H9 (cell line): ENCODE measurements around the gene HSD11B1. TPM values are rescaled to one million over a fixed set of nuclear protein-coding genes. Genes with fewer than 3 reads are reported as not detected.

Source experiments
- DNase-seq: peaks from one replicate; pipeline ENCODE4 v3.0.0-alpha.2; 2017
- H2AFZ ChIP-seq: one replicate; pipeline ENCODE4 v1.6.1; 2013; ENCODE audit warnings: mild to moderate bottlenecking, low read length, control low read depth, moderate library complexity
- H2AK5ac ChIP-seq: 2 replicates; pipeline ENCODE4 v1.6.1; 2013; ENCODE audit warnings: low read length, control low read depth, mixed read lengths; ENCODE audit not compliant: insufficient read length
- H2BK120ac ChIP-seq: one replicate; pipeline ENCODE4 v1.6.1; 2013; ENCODE audit warnings: low read depth, mild to moderate bottlenecking, low read length, control low read depth, inconsistent platforms; ENCODE audit not compliant: poor library complexity, severe bottlenecking
- H2BK12ac ChIP-seq: 2 replicates; pipeline ENCODE4 v1.6.1; 2013; ENCODE audit warnings: low read length, control low read depth, mixed read lengths, low read depth; ENCODE audit not compliant: insufficient read length
- H2BK15ac ChIP-seq: 2 replicates; pipeline ENCODE4 v1.6.1; 2013; ENCODE audit warnings: low read depth, low read length, control low read depth
- H2BK20ac ChIP-seq: one replicate; pipeline ENCODE4 v1.6.1; 2013; ENCODE audit warnings: low read depth, mild to moderate bottlenecking, low read length, control low read depth, inconsistent platforms; ENCODE audit not compliant: poor library complexity, severe bottlenecking
- H2BK5ac ChIP-seq: 2 replicates; pipeline ENCODE4 v1.6.1; 2013; ENCODE audit warnings: low read length, control low read depth, mixed read lengths; ENCODE audit not compliant: insufficient read length
- H3K14ac ChIP-seq: 2 replicates; pipeline ENCODE4 v1.6.1; 2013; ENCODE audit warnings: low read length, control low read depth; ENCODE audit not compliant: insufficient read depth
- H3K18ac ChIP-seq: 2 replicates; pipeline ENCODE4 v1.6.1; 2013; ENCODE audit warnings: low read depth, mild to moderate bottlenecking, mixed read lengths, low read length, control low read depth; ENCODE audit not compliant: insufficient read length
- H3K23ac ChIP-seq: 2 replicates; pipeline ENCODE4 v1.6.1; 2013; ENCODE audit warnings: low read length, control low read depth, mixed read lengths, low read depth; ENCODE audit not compliant: insufficient read length
- H3K23me2 ChIP-seq: 2 replicates; pipeline ENCODE4 v1.6.1; 2013; ENCODE audit warnings: low read depth, mild to moderate bottlenecking, mixed read lengths, low read length, control low read depth; ENCODE audit not compliant: insufficient read length, poor library complexity, severe bottlenecking
- H3K27ac ChIP-seq: 2 replicates; pipeline ENCODE4 v1.5.1; 2013; ENCODE audit warnings: low read length, control low read depth, mixed read lengths, low read depth; ENCODE audit not compliant: insufficient read length
- H3K27me3 ChIP-seq: 2 replicates; pipeline ENCODE4 v1.6.1; 2013; ENCODE audit warnings: low read length, control low read depth, inconsistent platforms; ENCODE audit not compliant: insufficient read depth
- H3K4ac ChIP-seq: 2 replicates; pipeline ENCODE4 v1.6.1; 2013; ENCODE audit warnings: low read depth, mild to moderate bottlenecking, control low read depth, inconsistent platforms, low read length, moderate library complexity
- H3K4me1 ChIP-seq: 2 replicates; pipeline ENCODE4 v1.6.1; 2013; ENCODE audit warnings: low read length, control low read depth, inconsistent platforms; ENCODE audit not compliant: insufficient read depth
- H3K4me2 ChIP-seq: 2 replicates; pipeline ENCODE4 v1.6.1; 2013; ENCODE audit warnings: low read length, control low read depth, mixed read lengths; ENCODE audit not compliant: insufficient read length, insufficient read depth
- H3K56ac ChIP-seq: 2 replicates; pipeline ENCODE4 v1.6.1; 2013; ENCODE audit warnings: low read depth, mild to moderate bottlenecking, mixed read lengths, low read length, control low read depth; ENCODE audit not compliant: insufficient read length
- H3K79me1 ChIP-seq: 2 replicates; pipeline ENCODE4 v1.6.1; 2013; ENCODE audit warnings: low read depth, mild to moderate bottlenecking, moderate library complexity, low read length, control low read depth, inconsistent platforms; ENCODE audit not compliant: insufficient read depth, poor library complexity, severe bottlenecking
- H3K79me2 ChIP-seq: 2 replicates; pipeline ENCODE4 v1.6.1; 2013; ENCODE audit warnings: low read length, control low read depth, inconsistent platforms; ENCODE audit not compliant: insufficient read depth
- H3K9ac ChIP-seq: 2 replicates; pipeline ENCODE4 v1.6.1; 2013; ENCODE audit warnings: low read length, control low read depth, mixed read lengths; ENCODE audit not compliant: insufficient read length; ENCODE audit errors: extremely low read depth
- H3K9me3 ChIP-seq: one replicate; pipeline ENCODE4 v1.6.1; 2013; ENCODE audit warnings: low read depth, low read length, inconsistent platforms; ENCODE audit not compliant: control insufficient read depth
- H3T11ph ChIP-seq: one replicate; pipeline ENCODE4 v1.6.1; 2013; ENCODE audit warnings: mild to moderate bottlenecking, low read length, control low read depth, inconsistent platforms
- H4K20me1 ChIP-seq: one replicate; pipeline ENCODE4 v1.6.1; 2013; ENCODE audit not compliant: control insufficient read depth, insufficient read length, insufficient read depth
- H4K5ac ChIP-seq: 2 replicates; pipeline ENCODE4 v1.6.1; 2013; ENCODE audit warnings: low read depth, mild to moderate bottlenecking, mixed read lengths, low read length, control low read depth; ENCODE audit not compliant: insufficient read length
- H4K8ac ChIP-seq: replicated peaks from 2 replicates; pipeline ENCODE4 v1.6.1; 2013; ENCODE audit warnings: low read length, control low read depth, mixed read lengths, low read depth; ENCODE audit not compliant: insufficient read length
- H4K91ac ChIP-seq: 2 replicates; pipeline ENCODE4 v1.6.1; 2013; ENCODE audit warnings: low read depth, mild to moderate bottlenecking, moderate library complexity, mixed read lengths, low read length, control low read depth; ENCODE audit not compliant: insufficient read length
- H3K27ac Mint-ChIP-seq, 3 experiments: 2 replicates in 2 of 3; 3 replicates in 1 of 3; pipeline ENCODE4 v1.8.0; 2020 to 2021; ENCODE audit warnings: mixed read lengths in 3 of 3, mild to moderate bottlenecking in 1 of 3, moderate library complexity in 1 of 3
- H3K27me3 Mint-ChIP-seq: 2 replicates; pipeline ENCODE4 v1.8.0; 2021; ENCODE audit warnings: low read depth, mild to moderate bottlenecking, moderate library complexity, mixed read lengths
- H3K36me3 Mint-ChIP-seq, 3 experiments: 2 replicates in 2 of 3; 3 replicates in 1 of 3; pipeline ENCODE4 v1.8.0; 2020 to 2021; ENCODE audit warnings: low read depth in 3 of 3, mixed read lengths in 3 of 3; ENCODE audit not compliant: insufficient read depth in 1 of 3
- H3K4me1 Mint-ChIP-seq, 2 experiments: 2 replicates each; pipeline ENCODE4 v1.8.0; 2020; ENCODE audit warnings: mixed read lengths in 2 of 2
- H3K4me3 Mint-ChIP-seq, 2 experiments: 2 replicates in 1 of 2; 3 replicates in 1 of 2; pipeline ENCODE4 v1.8.0; 2020 to 2021; ENCODE audit warnings: mild to moderate bottlenecking in 2 of 2, mixed read lengths in 2 of 2, moderate library complexity in 1 of 2
- H3K9me3 Mint-ChIP-seq, 2 experiments: 2 replicates in 1 of 2; 3 replicates in 1 of 2; pipeline ENCODE4 v1.8.0; 2020; ENCODE audit warnings: mild to moderate bottlenecking in 2 of 2, mixed read lengths in 2 of 2, moderate library complexity in 1 of 2
- WGBS: extraction: QIAGEN DNeasy Blood & Tissue Kit; methylation state at CpG from one replicate; pipeline ENCODE4 v1.1.7; 2013; ENCODE audit warnings: missing lambda C conversion rate, low lambda C conversion rate, mixed read lengths; ENCODE audit not compliant: insufficient read length; ENCODE audit errors: extremely low coverage; 5-methylcytosine and 5-hydroxymethylcytosine counted together
- total RNA-seq: library from RNA; stranded (reverse); gene quantifications from 2 replicates; pipeline ENCODE4 v1.2.1, GENCODE V29; 2021
- TF ChIP-seq, protein P1 (sequence below): fragments of 200-600 bp; sonication (generic); conservative IDR thresholded peaks from 3 replicates; pipeline ENCODE4 v1.8.0; 2021; ENCODE audit warnings: antibody characterized with exemption, mild to moderate bottlenecking

The HSD11B1 gene
- total RNA-seq, 1 experiment from 2014 or later, result not detected

DNA sequence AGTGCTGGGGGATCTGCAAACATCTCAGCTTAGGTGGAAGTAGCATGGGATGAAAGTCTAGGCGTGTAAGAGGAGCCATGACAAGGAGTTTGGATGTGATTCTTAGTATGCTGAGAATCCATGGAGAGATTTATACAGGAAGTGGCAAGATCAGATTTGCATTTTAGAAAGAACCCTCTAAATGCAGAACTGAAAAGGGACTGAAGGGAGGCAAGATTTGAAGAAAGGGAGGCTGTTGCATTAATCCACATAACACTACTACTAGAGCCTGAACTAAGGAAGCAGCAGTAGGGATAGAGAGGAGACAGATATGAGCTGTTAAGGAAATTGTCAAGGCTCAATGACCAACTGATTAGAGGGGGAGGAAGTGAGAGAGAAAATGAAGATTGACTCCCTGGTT lies 69.9 kb downstream of the HSD11B1 start:
- Histone ChIP-seq H3K79me1 (no peaks in the 10 kb centered on the region), H3K4me2 (no peak overlapping the region), H2BK20ac (no peak overlapping the region), H3K9ac (no peak overlapping the region), H4K5ac (no peak overlapping the region), H3K56ac (no peak overlapping the region), H3K18ac (no peak overlapping the region), H3K79me2 (no peaks in the 10 kb centered on the region), H4K20me1 (peaks cover 3% of the 10 kb centered on the region), H2BK5ac (no peak overlapping the region), H3K14ac (no peak overlapping the region), H3K27me3 (no peaks in the 10 kb centered on the region), H3T11ph (no peak overlapping the region), H2BK120ac (no peak overlapping the region), H2BK12ac (no peak overlapping the region), H2BK15ac (no peak overlapping the region), H3K23ac (no peak overlapping the region), H2AK5ac (no peak overlapping the region), H4K8ac (no peak overlapping the region), H3K4ac (no peak overlapping the region), H4K91ac (no peak overlapping the region), H3K4me1 (no peaks in the 10 kb centered on the region), H3K23me2 (no peaks in the 10 kb centered on the region), H3K9me3 (no peaks in the 10 kb centered on the region), H2AFZ (no peak overlapping the region), H3K27ac (no peak overlapping the region)
- WGBS, result no CpG with 5 or more reads among the region's 1 CpG
- Mint-ChIP-seq H3K4me3 (no peak overlapping the region), H3K4me1 (peaks cover 0 to 2% of the 10 kb centered on the region in 2 experiments; a peak in 1 of 4 replicates), H3K27me3 (peaks cover 6% of the 10 kb centered on the region; the same call in 1 of the 2 replicates), H3K27ac (no peak overlapping the region), H3K36me3 (no peaks in the 10 kb centered on the region), H3K9me3 (no peaks in the 10 kb centered on the region)
- no peak for DNase-seq
- TF ChIP-seq, protein P1, sequence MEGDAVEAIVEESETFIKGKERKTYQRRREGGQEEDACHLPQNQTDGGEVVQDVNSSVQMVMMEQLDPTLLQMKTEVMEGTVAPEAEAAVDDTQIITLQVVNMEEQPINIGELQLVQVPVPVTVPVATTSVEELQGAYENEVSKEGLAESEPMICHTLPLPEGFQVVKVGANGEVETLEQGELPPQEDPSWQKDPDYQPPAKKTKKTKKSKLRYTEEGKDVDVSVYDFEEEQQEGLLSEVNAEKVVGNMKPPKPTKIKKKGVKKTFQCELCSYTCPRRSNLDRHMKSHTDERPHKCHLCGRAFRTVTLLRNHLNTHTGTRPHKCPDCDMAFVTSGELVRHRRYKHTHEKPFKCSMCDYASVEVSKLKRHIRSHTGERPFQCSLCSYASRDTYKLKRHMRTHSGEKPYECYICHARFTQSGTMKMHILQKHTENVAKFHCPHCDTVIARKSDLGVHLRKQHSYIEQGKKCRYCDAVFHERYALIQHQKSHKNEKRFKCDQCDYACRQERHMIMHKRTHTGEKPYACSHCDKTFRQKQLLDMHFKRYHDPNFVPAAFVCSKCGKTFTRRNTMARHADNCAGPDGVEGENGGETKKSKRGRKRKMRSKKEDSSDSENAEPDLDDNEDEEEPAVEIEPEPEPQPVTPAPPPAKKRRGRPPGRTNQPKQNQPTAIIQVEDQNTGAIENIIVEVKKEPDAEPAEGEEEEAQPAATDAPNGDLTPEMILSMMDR, result no peak
